CD14-positive monocyte (primary cell): ENCODE data around the gene MLLT10. TPM values are rescaled to one million over a fixed set of nuclear protein-coding genes. Genes with fewer than 3 reads are reported as not detected.
A peak's percentile ranks its signal among the peaks of the same experiment; 100 is the strongest.

Experiments used
- DNase-seq, 3 donors: peaks; one replicate each; pipeline ENCODE4 v3.0.0-alpha.2; 2011 to 2022
- H2AFZ ChIP-seq: 2 replicates; pipeline ENCODE4 v1.6.0; 2012; ENCODE audit warnings: mild to moderate bottlenecking, low read depth, low read length, inconsistent platforms; ENCODE audit not compliant: insufficient read depth, poor library complexity, severe bottlenecking
- H3K27ac ChIP-seq, 2 donors: 1 replicate in 1 of 2; 2 replicates in 1 of 2; pipeline ENCODE4 v1.5.1; 2012 to 2013; ENCODE audit warnings: low read length in 2 of 2, control low read depth in 1 of 2, inconsistent platforms in 1 of 2, low read depth in 1 of 2, mild to moderate bottlenecking in 1 of 2
- H3K27me3 ChIP-seq, 2 donors: one replicate each; pipeline versions ENCODE4 v1.6.0 to v1.6.1; 2011 to 2013; ENCODE audit warnings: low read length in 2 of 2; ENCODE audit not compliant: control insufficient read depth in 2 of 2, insufficient read depth in 2 of 2
- H3K36me3 ChIP-seq, 2 donors: replicated peaks in 1 of 2; 1 replicate in 1 of 2; 2 replicates in 1 of 2; pipeline versions ENCODE4 v1.5.1 to v1.6.1; 2012 to 2013; ENCODE audit warnings: low read length in 2 of 2, control low read depth in 1 of 2, inconsistent platforms in 1 of 2, mild to moderate bottlenecking in 1 of 2; ENCODE audit not compliant: insufficient read depth in 2 of 2, control insufficient read depth in 1 of 2
- H3K4me1 ChIP-seq, 2 donors: 1 replicate in 1 of 2; 2 replicates in 1 of 2; pipeline versions ENCODE4 v1.5.1 to v1.6.1; 2012 to 2013; ENCODE audit warnings: low read length in 2 of 2, control low read depth in 1 of 2, inconsistent platforms in 1 of 2, mild to moderate bottlenecking in 1 of 2, moderate library complexity in 1 of 2; ENCODE audit not compliant: insufficient read depth in 2 of 2, control insufficient read depth in 1 of 2
- H3K4me2 ChIP-seq: replicated peaks from 2 replicates; pipeline ENCODE3; 2012; ENCODE audit warnings: low read length, moderate library complexity, mild to moderate bottlenecking; ENCODE audit not compliant: poor library complexity, severe bottlenecking; ENCODE audit errors: extremely low read depth
- H3K4me3 ChIP-seq, 3 experiments: fragments of 200-600 bp in 1 of 3; sonication (generic) in 1 of 3; replicated peaks in 1 of 3; 1 replicate in 2 of 3; 2 replicates in 1 of 3; pipeline ENCODE4 v1.5.1; 2011 to 2013; ENCODE audit warnings: low read length in 3 of 3, mild to moderate bottlenecking in 3 of 3, control low read depth in 2 of 3, low read depth in 2 of 3, inconsistent platforms in 1 of 3, moderate library complexity in 1 of 3
- H3K79me2 ChIP-seq: 2 replicates; pipeline ENCODE4 v1.6.0; 2012; ENCODE audit warnings: mild to moderate bottlenecking, control low read depth, inconsistent platforms, low read length, moderate library complexity; ENCODE audit not compliant: insufficient read depth
- H3K9ac ChIP-seq: 2 replicates; pipeline ENCODE4 v1.6.0; 2017; ENCODE audit warnings: low read length, mild to moderate bottlenecking; ENCODE audit not compliant: insufficient read depth, poor library complexity, severe bottlenecking
- H3K9me3 ChIP-seq, 2 donors: replicated peaks in 1 of 2; 1 replicate in 1 of 2; 2 replicates in 1 of 2; pipeline versions ENCODE4 v1.5.1 to v1.6.1; 2012 to 2013; ENCODE audit warnings: low read length in 2 of 2, control low read depth in 1 of 2; ENCODE audit not compliant: control insufficient read depth in 1 of 2, insufficient read depth in 1 of 2
- H4K20me1 ChIP-seq: 2 replicates; pipeline ENCODE4 v1.6.0; 2012; ENCODE audit warnings: mild to moderate bottlenecking, low read length, control low read depth, moderate library complexity; ENCODE audit not compliant: insufficient read depth
- H3K27ac Mint-ChIP-seq, 7 donors: one replicate each; pipeline ENCODE4 v1.8.0; 2020; ENCODE audit warnings: mild to moderate bottlenecking in 7 of 7, mixed read lengths in 7 of 7, moderate library complexity in 6 of 7, inconsistent platforms in 2 of 7
- H3K27me3 Mint-ChIP-seq, 3 donors: one replicate each; pipeline ENCODE4 v1.8.0; 2021 to 2022; ENCODE audit warnings: low read depth in 3 of 3, mild to moderate bottlenecking in 3 of 3, mixed read lengths in 3 of 3, moderate library complexity in 3 of 3, inconsistent platforms in 1 of 3
- H3K36me3 Mint-ChIP-seq, 2 donors: one replicate each; pipeline ENCODE4 v1.8.0; 2020; ENCODE audit warnings: mixed read lengths in 2 of 2, inconsistent platforms in 1 of 2, mild to moderate bottlenecking in 1 of 2
- H3K4me1 Mint-ChIP-seq: one replicate; pipeline ENCODE4 v1.8.0; 2020; ENCODE audit warnings: mild to moderate bottlenecking, mixed read lengths
- H3K4me3 Mint-ChIP-seq, 2 donors: one replicate each; pipeline ENCODE4 v1.8.0; 2020; ENCODE audit warnings: mild to moderate bottlenecking in 2 of 2, mixed read lengths in 2 of 2, moderate library complexity in 1 of 2
- H3K9me3 Mint-ChIP-seq, 7 donors: one replicate each; pipeline ENCODE4 v1.8.0; 2020 to 2022; ENCODE audit warnings: mixed read lengths in 7 of 7, mild to moderate bottlenecking in 6 of 7, moderate library complexity in 6 of 7, inconsistent platforms in 2 of 7
- CTCF ChIP-seq: fragments of 200-600 bp; IDR thresholded peaks from one replicate; pipeline ENCODE4 v1.8.0; 2022; ENCODE audit warnings: antibody characterized with exemption, mild to moderate bottlenecking
- WGBS: methylation state at CpG from one replicate; pipeline ENCODE4 v1.1.5; 2013; ENCODE audit warnings: missing lambda C conversion rate; ENCODE audit not compliant: insufficient coverage; 5-methylcytosine and 5-hydroxymethylcytosine counted together
- intact Hi-C, 2 donors: fragments of 100-400 bp; cut with micrococcal nuclease; formaldehyde crosslinking; loops; one replicate each; pipeline versions ENCODE4 v1.15.0 to v1.15.1; 2023
- polyA plus RNA-seq, 3 donors: library from polyadenylated mRNA; depleted of rRNA in 1 of 3; unstranded in 2 of 3; stranded (reverse) in 1 of 3; fragments of 300-500 nt in 2 of 3; fragments of >200 nt in 1 of 3; fragmentation: Illumina TruSeq in 2 of 3; gene quantifications; 1 replicate in 2 of 3; 2 replicates in 1 of 3; pipeline ENCODE4 v1.2.3, GENCODE V29; 2012 to 2021

MLLT10 gene
- polyA plus RNA-seq, 3 donors = 4.9 to 39.1 (median 7.5) TPM

GRCh38 chr10:21724020-21724589 is 190.1 kb downstream of the MLLT10 start:
- no peaks in the 10 kb centered on the region for H3K9me3 Mint-ChIP-seq
- no peak overlapping the region for H2AFZ ChIP-seq
- H3K4me2 ChIP-seq = peak overlapping the region; percentile 47
- H3K4me3 ChIP-seq = peak overlapping the region in 1 of 3 experiments; percentile 59
- H3K36me3 Mint-ChIP-seq = peaks cover 42% of the 10 kb centered on the region in 2 donors
- no peak for TF ChIP-seq CTCF
- intact Hi-C loops = no loop called here
- H4K20me1 ChIP-seq = peaks cover 59% of the 10 kb centered on the region
- no peaks in the 10 kb centered on the region for H3K9me3 ChIP-seq
- peaks cover 24% of the 10 kb centered on the region for H3K4me1 Mint-ChIP-seq
- H3K4me1 ChIP-seq = peaks cover 15 to 21% of the 10 kb centered on the region in 2 donors
- peak overlapping the region in 1 of 2 donors; percentile 78 for H3K27ac ChIP-seq
- H3K27me3 ChIP-seq = no peaks in the 10 kb centered on the region
- peaks cover 20 to 38% of the 10 kb centered on the region in 2 donors for H3K36me3 ChIP-seq
- peaks cover 11% of the 10 kb centered on the region for H3K79me2 ChIP-seq
- peak overlapping the region in 1 of 2 donors; percentile 39 for H3K4me3 Mint-ChIP-seq
- no CpG with 5 or more reads among the region's 7 CpGs for WGBS
- no peak for DNase-seq
- no peaks in the 10 kb centered on the region for H3K27me3 Mint-ChIP-seq
- peak overlapping the region in 4 of 7 donors; percentile 61 to 77 (median 70) for H3K27ac Mint-ChIP-seq
- no peak overlapping the region for H3K9ac ChIP-seq

GRCh38 chr10:21724687-21725367 is 190.8 kb downstream of the MLLT10 start:
- Mint-ChIP-seq H3K27ac (peak overlapping the region; percentile 68 to 88 (median 77)), H3K27me3 (no peaks in the 10 kb centered on the region), H3K4me3 (peak overlapping the region; percentile 39 to 62), H3K36me3 (peaks cover 46 to 47% of the 10 kb centered on the region in 2 donors), H3K4me1 (peaks cover 24% of the 10 kb centered on the region), H3K9me3 (no peaks in the 10 kb centered on the region)
- peak; percentile 69 to 72 (median 71) for DNase-seq
- Histone ChIP-seq H3K27ac (peak overlapping the region; percentile 40 to 78), H3K4me2 (peak overlapping the region; percentile 47), H3K36me3 (peaks cover 19 to 38% of the 10 kb centered on the region in 2 donors), H3K27me3 (no peaks in the 10 kb centered on the region), H4K20me1 (peaks cover 53% of the 10 kb centered on the region), H3K9me3 (no peaks in the 10 kb centered on the region), H2AFZ (no peak overlapping the region), H3K79me2 (peaks cover 11% of the 10 kb centered on the region), H3K4me3 (peak overlapping the region; percentile 9 to 59 (median 30)), H3K4me1 (peaks cover 15 to 21% of the 10 kb centered on the region in 2 donors), H3K9ac (no peak overlapping the region)
- intact Hi-C loops = no loop called here
- WGBS = 0% methylated on average over 1 of the region's 4 CpGs
- no peak for TF ChIP-seq CTCF
